Tibial nerve (tissue), 4 donors: Measurements from ENCODE around the gene RGS21. TPM values are rescaled to one million over a fixed set of nuclear protein-coding genes. Genes with fewer than 3 reads are reported as not detected.

Source experiments
- DNase-seq, 2 donors: peaks; one replicate each; pipeline ENCODE4 v3.0.0-alpha.2; 2019; ENCODE audit warnings: low spot score in 2 of 2
- H3K27ac ChIP-seq, 4 donors: fragments of 200-600 bp; sonication (generic) in 3 of 4; one replicate each; pipeline ENCODE4 v1.5.1; 2017 to 2019; ENCODE audit warnings: mild to moderate bottlenecking in 1 of 4
- H3K27me3 ChIP-seq, 2 donors: fragments of 200-600 bp; sonication (generic) in 1 of 2; one replicate each; pipeline versions ENCODE4 v1.5.1 to v1.6.0; 2017 to 2019
- H3K36me3 ChIP-seq, 3 donors: fragments of 200-600 bp; sonication (generic); one replicate each; pipeline ENCODE4 v1.5.1; 2018 to 2019
- H3K4me1 ChIP-seq, 4 donors: fragments of 200-600 bp; sonication (generic) in 3 of 4; one replicate each; pipeline ENCODE4 v1.5.1; 2017 to 2019
- H3K4me3 ChIP-seq, 4 donors: fragments of 200-600 bp; sonication (generic) in 3 of 4; one replicate each; pipeline ENCODE4 v1.5.1; 2017 to 2019; ENCODE audit warnings: mild to moderate bottlenecking in 1 of 4, moderate library complexity in 1 of 4
- H3K9me3 ChIP-seq, 4 donors: fragments of 200-600 bp; sonication (generic) in 3 of 4; one replicate each; pipeline ENCODE4 v1.5.1; 2017 to 2019
- CTCF ChIP-seq, 5 experiments: fragments of 200-600 bp in 3 of 5; fragments of 450-650 bp in 2 of 5; sonication (generic) in 3 of 5; IDR thresholded peaks; one replicate each; pipeline ENCODE4 v1.5.1; 2016 to 2019; ENCODE audit warnings: antibody characterized with exemption in 5 of 5, mild to moderate bottlenecking in 3 of 5, moderate library complexity in 2 of 5
- EP300 ChIP-seq, 2 donors: sonication (generic); formaldehyde crosslinking; IDR thresholded peaks; one replicate each; pipeline ENCODE4 v1.6.1; 2017; ENCODE audit warnings: antibody characterized with exemption in 2 of 2, mild to moderate bottlenecking in 1 of 2
- POLR2A ChIP-seq, 2 donors: fragments of 450-650 bp; IDR thresholded peaks; one replicate each; pipeline ENCODE4 v1.6.1; 2017; ENCODE audit warnings: antibody characterized with exemption in 2 of 2, mild to moderate bottlenecking in 2 of 2, moderate library complexity in 2 of 2
- WGBS, 2 donors: methylation state at CpG; one replicate each; pipeline ENCODE4 v1.1.5; 2018; 5-methylcytosine and 5-hydroxymethylcytosine counted together
- total RNA-seq, 4 donors: library from RNA; depleted of rRNA; stranded (reverse); fragments of >200 nt; gene quantifications; one replicate each; pipeline ENCODE4 v1.1.0, GENCODE V29; 2016

Gene RGS21
- not detected for total RNA-seq

DNA sequence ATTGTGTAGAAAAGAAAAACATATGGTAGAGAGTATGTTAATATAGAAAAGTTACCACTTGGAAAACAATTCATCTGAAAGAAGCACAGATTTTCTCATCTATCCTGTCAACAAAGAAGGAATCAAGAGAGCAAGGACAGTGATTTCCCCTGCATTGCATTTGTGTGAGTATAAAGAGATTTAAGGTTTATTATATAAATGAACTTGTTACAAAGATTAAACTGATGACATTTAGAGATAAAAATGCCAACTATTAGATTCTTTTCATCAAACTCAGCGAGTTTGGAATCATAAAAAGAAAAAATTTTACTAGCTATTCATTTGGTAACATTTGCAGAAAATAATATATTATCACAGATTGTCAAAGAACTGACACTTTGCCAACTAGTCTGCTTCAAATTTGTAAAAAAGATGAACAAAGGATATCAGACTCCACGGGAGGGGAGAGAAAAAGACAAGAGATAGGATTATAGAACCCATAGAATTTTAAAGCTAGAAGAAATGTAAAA lies at the start of gene RGS21:
RGS21 (plus strand) TSS at position 51 of the 509 bp plus-strand sequence. CDS start 26,045 bp downstream, outside the sequence.
- no peak within 1 kb of the TSS for H3K27ac ChIP-seq
- no peak for DNase-seq
- H3K4me3 ChIP-seq: no peak within 1 kb of the TSS
- WGBS, 2 donors: 21 to 23% methylated on average over 2 of the region's 2 CpGs
- no peaks in the 10 kb centered on the region for H3K9me3 ChIP-seq
- no peaks in the 10 kb centered on the region for H3K4me1 ChIP-seq
- H3K27me3 ChIP-seq: no peaks in the 10 kb centered on the region
- TF ChIP-seq POLR2A (IDR thresholded peaks at IDR 0.05) (no peak), EP300 (IDR thresholded peaks at IDR 0.05) (no peak), CTCF (IDR thresholded peaks at IDR 0.05) (no peak)
- no peaks in the 10 kb centered on the region for H3K36me3 ChIP-seq

DNA sequence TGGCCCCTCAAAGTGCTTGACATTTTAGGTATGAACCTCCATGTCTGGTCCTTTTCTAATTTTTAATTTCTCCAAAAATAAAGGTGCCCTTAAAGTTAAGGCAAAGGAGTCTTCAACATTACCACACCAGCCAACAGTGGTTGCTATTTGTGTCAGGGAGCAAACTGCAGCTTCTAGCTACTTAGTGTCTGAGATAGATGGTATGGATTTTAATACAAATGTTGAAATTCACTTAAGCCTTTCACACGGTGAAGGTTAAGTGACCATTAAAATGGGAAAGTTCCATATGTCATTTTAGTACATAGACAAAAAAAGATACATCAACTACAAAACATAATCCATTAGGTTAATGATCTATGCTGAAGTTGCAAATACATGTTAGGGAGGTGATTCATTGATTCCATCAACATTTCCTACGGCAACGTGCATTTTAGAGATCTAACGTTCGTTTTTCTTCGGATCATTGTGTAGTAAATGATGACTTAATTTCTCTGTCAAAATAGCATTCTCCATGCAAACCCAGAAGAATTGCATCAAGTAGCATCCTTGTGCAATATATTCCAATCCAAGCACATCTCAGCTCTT lies 48.2 kb upstream of the RGS21 start:
- no peak for DNase-seq
- Histone ChIP-seq H3K4me3 (no peak overlapping the region), H3K27ac (no peak overlapping the region), H3K36me3 (no peaks in the 10 kb centered on the region), H3K27me3 (no peaks in the 10 kb centered on the region), H3K4me1 (no peaks in the 10 kb centered on the region), H3K9me3 (no peaks in the 10 kb centered on the region)
- 92% methylated on average over 6 of the region's 6 CpGs for WGBS, 2 donors
- TF ChIP-seq EP300 (IDR thresholded peaks at IDR 0.05) (no peak), CTCF (IDR thresholded peaks at IDR 0.05) (no peak), POLR2A (IDR thresholded peaks at IDR 0.05) (no peak)

DNA sequence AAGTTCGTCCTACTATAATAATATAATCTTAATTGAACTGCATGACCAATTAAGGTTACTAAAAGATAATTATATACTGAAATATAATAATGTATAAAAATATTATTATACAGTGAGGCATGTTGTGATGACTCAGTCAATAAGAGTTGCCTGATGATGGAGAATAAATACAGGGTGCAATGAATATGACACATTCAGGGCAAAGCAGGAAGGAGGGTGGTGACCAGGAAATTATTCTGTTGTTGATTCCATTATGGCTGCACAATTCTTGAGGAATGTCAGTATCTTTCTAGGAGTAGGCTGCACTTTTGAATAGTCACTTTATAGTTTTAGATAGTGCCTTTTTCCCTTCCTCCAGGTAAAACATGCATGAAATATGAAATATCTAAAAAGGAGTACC lies 46.4 kb upstream of the RGS21 start:
- WGBS, 2 donors: 76 to 81% methylated on average over 1 of the region's 1 CpG
- Histone ChIP-seq H3K9me3 (no peaks in the 10 kb centered on the region), H3K4me1 (no peaks in the 10 kb centered on the region), H3K27me3 (no peaks in the 10 kb centered on the region), H3K36me3 (no peaks in the 10 kb centered on the region), H3K4me3 (no peak overlapping the region), H3K27ac (no peak overlapping the region)
- DNase-seq: no peak
- TF ChIP-seq CTCF (IDR thresholded peaks at IDR 0.05) (no peak), POLR2A (IDR thresholded peaks at IDR 0.05) (no peak), EP300 (IDR thresholded peaks at IDR 0.05) (no peak)

DNA sequence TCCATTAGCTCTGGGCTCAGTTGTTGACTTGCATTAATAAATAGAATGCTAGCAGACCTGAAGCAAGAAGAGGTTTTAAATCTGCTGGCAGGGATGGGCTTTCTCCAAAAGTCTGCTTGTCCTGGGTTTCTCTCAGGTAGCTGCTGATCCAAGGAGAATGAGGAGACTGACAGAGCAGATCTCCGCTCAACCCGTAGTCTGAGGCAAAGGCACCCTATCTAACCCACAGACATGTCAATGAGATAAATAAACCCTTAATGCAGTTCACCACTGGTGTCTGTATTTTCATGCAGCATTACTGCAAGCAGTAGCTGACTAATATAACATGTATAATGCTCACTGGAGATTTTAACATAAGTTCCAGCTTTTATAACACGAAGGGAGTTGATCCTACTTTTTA lies 44.1 kb upstream of the RGS21 start:
- no peaks in the 10 kb centered on the region for H3K36me3 ChIP-seq
- H3K4me1 ChIP-seq: no peaks in the 10 kb centered on the region
- DNase-seq: no peak
- TF ChIP-seq CTCF (IDR thresholded peaks at IDR 0.05) (no peak), EP300 (IDR thresholded peaks at IDR 0.05) (no peak), POLR2A (IDR thresholded peaks at IDR 0.05) (no peak)
- H3K4me3 ChIP-seq: no peak overlapping the region
- no peak overlapping the region for H3K27ac ChIP-seq
- no peaks in the 10 kb centered on the region for H3K9me3 ChIP-seq
- WGBS, 2 donors: 55 to 66% methylated on average over 3 of the region's 3 CpGs
- H3K27me3 ChIP-seq: no peaks in the 10 kb centered on the region

DNA sequence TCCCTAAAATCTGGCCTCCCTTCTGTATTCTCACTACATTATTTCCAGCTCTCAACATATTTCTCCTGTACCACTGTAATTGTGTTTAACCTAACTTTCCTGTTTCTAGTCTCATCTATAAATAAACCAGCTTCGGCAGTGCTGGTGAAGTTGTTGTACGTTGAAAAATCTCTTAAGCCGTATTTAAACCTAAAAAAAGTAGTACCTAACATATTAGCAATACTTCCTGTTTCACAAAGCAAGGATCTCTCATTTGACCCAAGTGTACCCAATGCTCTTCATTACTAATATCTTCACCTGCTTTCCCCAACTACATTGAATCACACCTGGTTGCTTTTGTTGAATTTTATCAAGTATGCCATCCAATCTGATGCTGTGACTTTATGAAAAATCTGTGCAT lies 42.2 kb upstream of the RGS21 start:
- no peaks in the 10 kb centered on the region for H3K4me1 ChIP-seq
- TF ChIP-seq POLR2A (IDR thresholded peaks at IDR 0.05) (no peak), EP300 (IDR thresholded peaks at IDR 0.05) (no peak)
- no peak overlapping the region for H3K27ac ChIP-seq
- no peak overlapping the region for H3K4me3 ChIP-seq
- no peak for DNase-seq
- no peaks in the 10 kb centered on the region for H3K27me3 ChIP-seq
- no peaks in the 10 kb centered on the region for H3K36me3 ChIP-seq
- no peaks in the 10 kb centered on the region for H3K9me3 ChIP-seq
- WGBS, 2 donors: 74 to 79% methylated on average over 3 of the region's 3 CpGs
